Glomerular visceral epithelial cell (primary cell): ENCODE measurements around the gene SOWAHD.
"Not testable (repeated sequence)": the region's sequence is repeated elsewhere in the genome, so short reads cannot be mapped to it uniquely, and the experiment has no call there.

Experiments
- DNase-seq: peaks from one replicate; pipeline ENCODE4 v3.0.0-alpha.2; 2016; ENCODE audit errors: extremely low spot score

The SOWAHD gene, protein sequence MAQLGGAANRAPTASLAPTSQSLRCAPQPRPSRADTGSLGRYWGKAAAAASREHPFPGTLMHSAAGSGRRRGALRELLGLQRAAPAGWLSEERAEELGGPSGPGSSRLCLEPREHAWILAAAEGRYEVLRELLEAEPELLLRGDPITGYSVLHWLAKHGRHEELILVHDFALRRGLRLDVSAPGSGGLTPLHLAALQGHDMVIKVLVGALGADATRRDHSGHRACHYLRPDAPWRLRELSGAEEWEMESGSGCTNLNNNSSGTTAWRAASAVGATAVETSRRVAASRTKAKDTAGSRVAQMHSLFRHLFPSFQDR

GRCh38 chrX:119757979-119758730 lies at the start of gene SOWAHD:
Gene SOWAHD (plus strand): TSS chrX:119758588. CDS start chrX:119758668, 80 bp downstream.
- DNase-seq, result peak; percentile 54

GRCh38 chrX:119708936-119709335 lies 49.5 kb upstream of the SOWAHD start:
- DNase-seq, result no peak

DNA sequence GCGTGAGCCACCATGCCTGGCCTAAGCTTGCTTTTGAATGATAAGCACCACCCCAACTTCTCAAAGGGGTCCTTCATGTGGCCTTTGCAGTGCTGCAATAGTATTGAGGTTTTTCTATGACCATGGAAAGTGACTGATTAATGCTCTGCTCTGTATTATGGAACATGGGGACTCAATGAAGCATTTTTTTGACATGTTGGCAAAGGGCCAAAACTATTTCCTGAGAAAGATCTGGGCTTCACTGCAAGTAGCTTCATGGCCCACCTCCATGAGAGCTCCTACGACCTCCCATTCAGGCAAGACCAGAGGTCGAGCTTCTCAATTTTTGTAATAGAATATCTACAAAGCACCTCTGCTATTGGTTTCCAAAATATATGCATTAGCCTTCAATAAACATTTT lies 48.8 kb upstream of the SOWAHD start:
- DNase-seq, result no peak

GRCh38 chrX:119721487-119721886 lies 36.9 kb upstream of the SOWAHD start:
- DNase-seq, result no peak

DNA sequence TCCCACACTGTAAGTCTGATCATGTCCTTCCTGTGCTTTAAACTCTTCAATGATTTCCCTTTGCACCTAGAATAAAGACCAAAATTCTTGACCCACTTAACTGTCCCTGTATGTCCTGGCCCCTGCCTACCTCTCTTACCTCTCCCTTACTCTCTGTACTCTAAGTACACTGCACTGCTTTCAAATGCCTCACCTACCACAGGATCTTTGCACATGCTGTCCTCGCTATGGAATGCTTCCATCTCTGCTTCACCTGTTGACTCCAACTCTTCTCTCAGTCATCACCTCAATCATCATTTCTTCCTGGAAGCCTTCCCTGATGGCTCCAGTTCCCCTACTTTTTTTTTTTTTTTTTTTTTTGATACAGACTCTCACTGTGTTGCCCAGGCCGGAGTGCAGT lies 36.5 kb upstream of the SOWAHD start:
- no peak for DNase-seq

- DNase-seq, result no peak
Observed at GRCh38 chrX:119726900-119727555, 31.4 kb upstream of the SOWAHD start.

GRCh38 chrX:119728487-119728886 lies 29.9 kb upstream of the SOWAHD start:
- DNase-seq, result no peak

- peak; percentile 48 for DNase-seq
Observed at GRCh38 chrX:119729408-119730201, 28.8 kb upstream of the SOWAHD start.

- DNase-seq, result peak; percentile 9
Observed at GRCh38 chrX:119734897-119735339, 23.5 kb upstream of the SOWAHD start.

DNA sequence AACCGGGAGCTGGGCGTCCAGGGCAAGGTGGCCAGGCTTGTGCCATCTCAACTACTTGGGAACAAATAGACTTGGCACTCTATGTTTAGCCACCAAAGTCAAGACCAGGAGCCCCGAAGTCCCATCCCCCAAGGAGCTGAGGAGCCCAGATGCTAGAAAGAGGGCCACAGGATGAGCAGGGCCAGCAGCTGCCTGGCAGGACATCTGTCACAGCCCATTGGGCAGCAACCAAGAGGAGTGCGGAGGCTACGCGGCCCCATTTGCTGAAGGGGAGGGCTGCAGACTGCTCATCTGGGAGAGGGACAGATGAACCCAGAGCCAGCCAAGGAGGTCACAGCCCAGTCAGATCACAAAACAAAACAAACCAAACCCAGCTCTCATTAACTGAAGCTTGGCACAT lies 22.9 kb upstream of the SOWAHD start:
- DNase-seq, result no peak

- DNase-seq, result no peak
Observed at GRCh38 chrX:119736206-119736764, 22.1 kb upstream of the SOWAHD start.

- DNase-seq, result no peak
Observed at GRCh38 chrX:119738742-119739141, 19.6 kb upstream of the SOWAHD start.

DNA sequence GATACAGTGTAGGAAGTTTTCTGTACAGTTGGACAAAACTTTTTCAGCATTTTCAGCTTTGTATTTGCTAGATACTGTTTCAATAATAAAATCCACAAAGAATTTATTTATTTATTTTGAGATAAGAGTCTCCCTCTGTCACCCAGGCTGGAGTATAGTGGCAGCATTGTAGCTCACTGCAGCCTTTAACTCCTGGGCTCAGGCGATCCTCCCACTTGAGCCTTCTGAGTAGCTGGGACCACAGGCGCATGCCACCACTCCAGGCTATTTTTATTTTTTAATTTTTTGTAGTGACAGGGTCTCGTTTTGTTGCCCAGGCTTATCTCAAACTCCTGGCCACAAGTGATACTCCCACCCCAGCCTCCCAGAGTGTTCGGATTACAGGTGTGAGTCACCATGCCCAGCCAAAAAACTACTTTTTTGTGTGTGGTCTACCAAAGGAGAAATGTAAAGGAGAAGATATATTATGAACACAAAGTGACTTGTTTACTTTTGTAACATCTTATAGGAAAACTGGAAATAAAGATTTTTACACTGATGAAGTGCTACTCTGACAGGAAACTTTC lies 13.0 kb upstream of the SOWAHD start:
- no peak for DNase-seq

- not testable (repeated sequence) for DNase-seq
Observed at GRCh38 chrX:119750131-119750530, 8.3 kb upstream of the SOWAHD start.

DNA sequence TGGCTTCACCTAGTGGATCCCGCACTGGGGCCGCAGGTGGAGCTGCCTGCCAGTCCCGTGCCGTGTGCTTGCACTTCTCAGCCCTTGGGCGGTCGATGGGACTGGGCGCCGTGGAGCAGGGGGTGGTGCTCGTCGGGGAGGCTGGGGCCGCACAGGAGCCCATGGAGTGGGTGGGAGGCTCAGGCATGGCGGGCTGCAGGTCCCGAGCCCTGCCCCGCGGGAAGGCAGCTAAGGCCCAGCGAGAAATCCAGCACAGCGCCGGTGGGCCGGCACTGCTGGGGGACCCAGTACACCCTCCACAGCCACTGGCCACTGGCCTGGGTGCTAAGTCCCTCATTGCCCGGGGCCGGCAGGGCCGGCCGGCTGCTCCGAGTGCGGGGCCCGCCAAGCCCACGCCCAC lies 7.6 kb upstream of the SOWAHD start:
- DNase-seq, result not testable (repeated sequence)

GRCh38 chrX:119753001-119753400 lies 5.4 kb upstream of the SOWAHD start:
- no peak for DNase-seq

GRCh38 chrX:119753639-119754257 lies 4.6 kb upstream of the SOWAHD start:
- DNase-seq, result peak; percentile 41

- DNase-seq, result no peak
Observed at GRCh38 chrX:119755981-119756533, 2.3 kb upstream of the SOWAHD start.

DNA sequence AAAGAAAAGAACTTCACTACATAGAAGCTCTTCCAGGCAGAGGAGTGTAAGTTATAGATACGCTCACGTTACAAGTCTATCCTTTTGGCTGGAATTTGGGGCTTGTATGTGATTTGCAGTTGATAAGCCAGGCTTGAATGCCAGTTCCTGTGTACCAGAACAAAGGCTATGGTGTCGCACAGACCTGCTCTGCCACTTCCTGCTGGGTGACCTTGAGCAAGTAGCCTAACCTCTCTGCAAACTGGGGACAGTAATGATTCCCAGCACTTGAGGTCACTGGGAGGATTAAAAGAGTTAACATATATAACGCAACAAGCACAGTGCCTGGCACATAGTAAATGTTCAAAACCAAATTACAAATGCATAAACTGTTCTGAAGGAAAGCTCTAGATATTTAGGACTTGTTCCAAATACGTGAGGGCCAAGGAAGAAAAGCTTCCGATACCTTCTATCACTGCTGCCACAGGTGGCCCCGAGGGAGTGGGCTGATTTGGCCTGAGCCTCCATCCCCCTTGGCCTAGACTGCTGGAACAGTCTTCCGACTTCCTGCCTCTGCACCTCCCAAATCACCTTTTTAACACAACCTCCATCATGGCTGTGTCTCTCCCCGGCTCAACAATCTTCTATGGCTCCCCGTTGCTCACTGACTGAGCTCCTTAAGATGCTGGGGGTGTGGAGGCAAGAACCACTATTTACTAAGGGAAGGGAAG lies 1.3 kb upstream of the SOWAHD start:
- DNase-seq, result no peak

- DNase-seq, result no peak
Observed at GRCh38 chrX:119757646-119757978, 776 bp upstream of the SOWAHD start.
